ENCODE measurements around the gene WDR33. TPM values are rescaled to one million over a fixed set of nuclear protein-coding genes. Genes with fewer than 3 reads are reported as not detected.
A peak's percentile ranks its signal among the peaks of the same experiment; 100 is the strongest.

WDR33 gene
- total and polyA plus RNA-seq, 2 of the 13 experiments (the other 11 are each of a cell fraction or from before 2014, with no cell fraction given) = 54.9 to 78.2 TPM

GRCh38 chr2:127702395-127703009 lies 108.5 kb downstream of the WDR33 start (continued):
- TF ChIP-seq ZSCAN31 (CRISPR knock-in tag; IDR thresholded peaks at IDR 0.05; ENCODE audit: low read depth) = no peak
- no peak for TF ChIP-seq ZNF275 (CRISPR knock-in tag; IDR thresholded peaks at IDR 0.05; ENCODE audit: borderline replicate concordance)
- TF ChIP-seq ZNF10 (CRISPR knock-in tag; IDR thresholded peaks at IDR 0.05; ENCODE audit: borderline replicate concordance, low read depth) = no peak
- no peak for TF ChIP-seq TAF15 (IDR thresholded peaks at IDR 0.05; ENCODE audit: low read depth, low read length, poor library complexity, severe bottlenecking)
- TF ChIP-seq ZNF709 (CRISPR knock-in tag; IDR thresholded peaks at IDR 0.05) = no peak
- TF ChIP-seq ZNF350 (CRISPR knock-in tag; IDR thresholded peaks at IDR 0.05; ENCODE audit: borderline replicate concordance, low read depth) = no peak
- no peak for TF ChIP-seq CTCF (CRISPR knock-in tag; IDR thresholded peaks at IDR 0.05)
- TF ChIP-seq ZNF557 (CRISPR knock-in tag; IDR thresholded peaks at IDR 0.05) = no peak
- TF ChIP-seq REPIN1 (CRISPR knock-in tag; IDR thresholded peaks at IDR 0.05; ENCODE audit: borderline replicate concordance, low read depth) = no peak
- no peak for TF ChIP-seq TBP (CRISPR knock-in tag; IDR thresholded peaks at IDR 0.05)
- no peak for TF ChIP-seq HNRNPK (IDR thresholded peaks at IDR 0.05; ENCODE audit: low read depth, low read length, poor library complexity, severe bottlenecking)
- no peak for TF ChIP-seq ZNF484 (CRISPR knock-in tag; IDR thresholded peaks at IDR 0.05; ENCODE audit: borderline replicate concordance, low read depth)
- TF ChIP-seq POGK (CRISPR knock-in tag; conservative IDR thresholded peaks at IDR 0.05) = no peak
- no peak for TF ChIP-seq MTA1 (CRISPR knock-in tag; IDR thresholded peaks at IDR 0.05; ENCODE audit: borderline replicate concordance)
- TF ChIP-seq, protein P1, sequence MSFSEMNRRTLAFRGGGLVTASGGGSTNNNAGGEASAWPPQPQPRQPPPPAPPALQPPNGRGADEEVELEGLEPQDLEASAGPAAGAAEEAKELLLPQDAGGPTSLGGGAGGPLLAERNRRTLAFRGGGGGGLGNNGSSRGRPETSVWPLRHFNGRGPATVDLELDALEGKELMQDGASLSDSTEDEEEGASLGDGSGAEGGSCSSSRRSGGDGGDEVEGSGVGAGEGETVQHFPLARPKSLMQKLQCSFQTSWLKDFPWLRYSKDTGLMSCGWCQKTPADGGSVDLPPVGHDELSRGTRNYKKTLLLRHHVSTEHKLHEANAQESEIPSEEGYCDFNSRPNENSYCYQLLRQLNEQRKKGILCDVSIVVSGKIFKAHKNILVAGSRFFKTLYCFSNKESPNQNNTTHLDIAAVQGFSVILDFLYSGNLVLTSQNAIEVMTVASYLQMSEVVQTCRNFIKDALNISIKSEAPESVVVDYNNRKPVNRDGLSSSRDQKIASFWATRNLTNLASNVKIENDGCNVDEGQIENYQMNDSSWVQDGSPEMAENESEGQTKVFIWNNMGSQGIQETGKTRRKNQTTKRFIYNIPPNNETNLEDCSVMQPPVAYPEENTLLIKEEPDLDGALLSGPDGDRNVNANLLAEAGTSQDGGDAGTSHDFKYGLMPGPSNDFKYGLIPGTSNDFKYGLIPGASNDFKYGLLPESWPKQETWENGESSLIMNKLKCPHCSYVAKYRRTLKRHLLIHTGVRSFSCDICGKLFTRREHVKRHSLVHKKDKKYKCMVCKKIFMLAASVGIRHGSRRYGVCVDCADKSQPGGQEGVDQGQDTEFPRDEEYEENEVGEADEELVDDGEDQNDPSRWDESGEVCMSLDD (CRISPR knock-in tag; IDR thresholded peaks at IDR 0.05; ENCODE audit: borderline replicate concordance) = no peak
- TF ChIP-seq LCORL (IDR thresholded peaks at IDR 0.05) = no peak
- TF ChIP-seq LCORL (CRISPR knock-in tag; IDR thresholded peaks at IDR 0.05) = peak; percentile 52; the same call in 1 of the 2 replicates
